ENCODE data around the gene IL6. TPM values are rescaled to one million over a fixed set of nuclear protein-coding genes. Genes with fewer than 3 reads are reported as not detected.

IL6 gene
- total and polyA plus RNA-seq, 2 of the 8 experiments (the other 6 are each of a cell fraction or from before 2014, with no cell fraction given), result 0.12 to 0.41 TPM

GRCh38 chr7:22686620-22687019, 40.4 kb upstream of the IL6 start (continued):
- no peak for TF ChIP-seq CHD7 (IDR thresholded peaks at IDR 0.05; ENCODE audit: insufficient replicate concordance, low read length)
- no peak for TF ChIP-seq ZNF274 (IDR thresholded peaks at IDR 0.05; ENCODE audit: borderline replicate concordance, extremely low read depth, low read length)
- TF ChIP-seq SAP30 (IDR thresholded peaks at IDR 0.05; ENCODE audit: insufficient read depth, insufficient replicate concordance, low read length), result no peak
- TF ChIP-seq TCF12 (IDR thresholded peaks at IDR 0.05; ENCODE audit: low read depth, low read length), result no peak
- no peak for TF ChIP-seq CEBPB (IDR thresholded peaks at IDR 0.05; ENCODE audit: low read depth, low read length)
- TF ChIP-seq, protein P1, sequence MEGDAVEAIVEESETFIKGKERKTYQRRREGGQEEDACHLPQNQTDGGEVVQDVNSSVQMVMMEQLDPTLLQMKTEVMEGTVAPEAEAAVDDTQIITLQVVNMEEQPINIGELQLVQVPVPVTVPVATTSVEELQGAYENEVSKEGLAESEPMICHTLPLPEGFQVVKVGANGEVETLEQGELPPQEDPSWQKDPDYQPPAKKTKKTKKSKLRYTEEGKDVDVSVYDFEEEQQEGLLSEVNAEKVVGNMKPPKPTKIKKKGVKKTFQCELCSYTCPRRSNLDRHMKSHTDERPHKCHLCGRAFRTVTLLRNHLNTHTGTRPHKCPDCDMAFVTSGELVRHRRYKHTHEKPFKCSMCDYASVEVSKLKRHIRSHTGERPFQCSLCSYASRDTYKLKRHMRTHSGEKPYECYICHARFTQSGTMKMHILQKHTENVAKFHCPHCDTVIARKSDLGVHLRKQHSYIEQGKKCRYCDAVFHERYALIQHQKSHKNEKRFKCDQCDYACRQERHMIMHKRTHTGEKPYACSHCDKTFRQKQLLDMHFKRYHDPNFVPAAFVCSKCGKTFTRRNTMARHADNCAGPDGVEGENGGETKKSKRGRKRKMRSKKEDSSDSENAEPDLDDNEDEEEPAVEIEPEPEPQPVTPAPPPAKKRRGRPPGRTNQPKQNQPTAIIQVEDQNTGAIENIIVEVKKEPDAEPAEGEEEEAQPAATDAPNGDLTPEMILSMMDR (IDR thresholded peaks at IDR 0.05; ENCODE audit: control extremely low read depth in 1 of 3, insufficient read depth in 1 of 3, low read depth in 1 of 3, low read length in 3 of 3), result no peak
